DMS53 treated with DMSO at 0.1 percent for 48 hours (cell line): ENCODE results near the gene IRX4.
"Not testable (repeated sequence)": the region's sequence is repeated elsewhere in the genome, so short reads cannot be mapped to it uniquely, and the experiment has no call there.

Experiments used
- DNase-seq: peaks from one replicate; lab custom pipeline; 2025; ENCODE audit not compliant: unreplicated experiment; lab: John Stamatoyannopoulos, UW

The IRX4 gene

GRCh38 chr5:1860949-1861348, 21.8 kb downstream of the IRX4 start:
- DNase-seq, result no peak

- DNase-seq, result no peak
These were observed 22.6 kb downstream of the IRX4 start for GRCh38 chr5:1860021-1860610.

DNA sequence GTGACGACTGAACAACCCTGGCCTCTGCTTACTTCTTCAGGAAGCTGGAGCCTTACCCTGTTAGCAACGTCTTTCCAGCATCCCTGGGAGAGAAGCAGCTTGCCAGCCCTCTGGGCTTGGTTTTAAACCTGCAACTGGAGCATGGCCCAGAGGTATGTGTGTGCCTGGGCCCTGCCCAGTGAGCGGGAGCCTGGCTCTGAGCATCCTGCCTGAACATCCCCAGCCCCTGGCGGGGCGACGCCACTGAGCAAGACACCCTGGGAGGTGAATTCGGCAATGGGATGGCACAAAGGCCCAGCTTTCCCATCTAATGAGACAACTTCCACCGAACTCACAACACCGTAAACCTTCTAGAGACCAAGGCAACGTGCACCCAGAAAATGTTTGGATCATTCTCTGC, 23.6 kb downstream of the IRX4 start:
- no peak for DNase-seq

GRCh38 chr5:1858436-1858835, 24.3 kb downstream of the IRX4 start:
- no peak for DNase-seq

GRCh38 chr5:1857256-1857600, 25.5 kb downstream of the IRX4 start:
- DNase-seq, result no peak

DNA sequence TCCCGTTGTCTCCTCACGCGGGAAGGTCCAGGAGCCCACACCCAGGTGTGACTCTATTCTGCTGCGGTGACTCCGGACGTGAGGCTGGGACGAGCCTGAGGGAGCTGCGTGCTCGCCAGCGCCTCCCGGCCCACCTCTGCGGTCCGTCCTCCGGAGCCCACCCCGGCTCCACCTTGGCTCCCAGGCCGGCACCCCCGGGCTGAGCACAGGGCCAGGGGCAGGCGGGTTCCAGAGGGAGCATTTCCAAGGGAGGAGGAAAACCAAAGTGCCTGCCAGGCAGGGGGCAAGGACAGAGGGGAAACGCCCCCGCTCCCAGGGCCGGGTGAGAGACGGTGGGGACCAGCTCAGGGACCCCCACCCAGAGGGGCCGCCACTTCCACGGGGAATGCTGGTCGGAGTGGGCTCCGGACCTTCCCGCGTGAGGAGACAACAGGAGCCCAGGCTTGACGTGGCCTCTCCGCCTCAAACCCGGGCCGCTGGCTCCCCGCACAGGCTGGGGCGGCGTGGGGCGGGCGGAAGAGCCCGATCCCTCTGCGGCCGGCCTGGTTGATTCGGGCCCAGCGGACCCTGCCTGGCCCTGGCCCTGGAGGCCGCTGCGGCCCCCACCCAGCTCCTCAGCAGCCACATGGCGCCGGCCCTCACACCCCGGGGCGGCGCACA, 26.0 kb downstream of the IRX4 start:
- DNase-seq, result no peak

GRCh38 chr5:1855596-1855995, 27.1 kb downstream of the IRX4 start:
- DNase-seq, result no peak

DNA sequence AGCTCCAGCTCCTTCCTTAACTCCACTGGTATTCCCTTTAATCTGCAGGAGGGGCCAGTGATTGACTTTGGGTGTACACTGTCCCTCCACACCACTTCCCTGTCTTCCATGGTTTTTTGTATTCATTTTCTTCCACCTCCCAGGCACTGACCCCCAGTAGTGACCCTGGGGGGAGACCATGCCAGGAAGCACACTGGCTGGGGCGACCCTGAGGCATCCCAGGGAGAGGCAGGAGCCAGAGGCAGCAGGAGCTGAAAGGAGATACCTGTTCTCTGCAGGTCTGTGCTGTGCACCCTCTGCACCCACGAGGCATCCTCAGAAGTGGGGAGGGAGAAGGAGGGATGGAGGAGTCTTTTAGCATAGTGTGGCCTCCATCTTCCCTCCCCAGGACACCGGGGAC, 27.6 kb downstream of the IRX4 start:
- DNase-seq, result no peak

GRCh38 chr5:1853531-1853930, 29.2 kb downstream of the IRX4 start:
- no peak for DNase-seq

DNA sequence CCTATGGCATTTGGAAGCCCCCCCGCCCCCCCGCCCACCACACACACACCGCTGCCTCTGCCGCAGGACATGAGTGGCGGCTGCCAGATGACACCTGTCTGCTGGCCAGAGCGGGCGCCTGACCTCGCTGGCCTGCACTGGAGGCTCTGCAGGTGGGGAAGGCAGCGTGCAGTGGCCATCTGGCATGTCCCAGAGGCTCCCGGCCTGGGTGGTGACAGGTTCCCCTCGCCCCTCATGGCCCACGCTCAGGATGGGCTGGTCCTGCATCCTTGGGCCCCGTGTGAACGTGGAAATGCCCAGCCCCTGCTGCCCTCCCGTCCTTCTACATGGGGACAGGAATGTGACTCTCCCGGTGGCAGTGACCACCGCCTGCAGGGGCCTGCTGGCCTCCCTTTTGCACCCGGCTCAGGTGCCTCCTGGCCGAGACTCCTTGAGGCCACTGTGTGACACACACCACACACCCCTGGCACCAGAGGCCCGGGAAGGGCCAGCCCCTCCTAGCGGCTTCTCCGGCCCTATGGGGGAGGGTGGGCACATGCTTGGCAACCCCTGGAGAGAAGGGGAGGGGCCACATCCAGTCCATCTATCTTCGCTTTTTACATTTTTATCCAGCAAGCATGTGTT, 30.3 kb downstream of the IRX4 start:
- no peak for DNase-seq

DNA sequence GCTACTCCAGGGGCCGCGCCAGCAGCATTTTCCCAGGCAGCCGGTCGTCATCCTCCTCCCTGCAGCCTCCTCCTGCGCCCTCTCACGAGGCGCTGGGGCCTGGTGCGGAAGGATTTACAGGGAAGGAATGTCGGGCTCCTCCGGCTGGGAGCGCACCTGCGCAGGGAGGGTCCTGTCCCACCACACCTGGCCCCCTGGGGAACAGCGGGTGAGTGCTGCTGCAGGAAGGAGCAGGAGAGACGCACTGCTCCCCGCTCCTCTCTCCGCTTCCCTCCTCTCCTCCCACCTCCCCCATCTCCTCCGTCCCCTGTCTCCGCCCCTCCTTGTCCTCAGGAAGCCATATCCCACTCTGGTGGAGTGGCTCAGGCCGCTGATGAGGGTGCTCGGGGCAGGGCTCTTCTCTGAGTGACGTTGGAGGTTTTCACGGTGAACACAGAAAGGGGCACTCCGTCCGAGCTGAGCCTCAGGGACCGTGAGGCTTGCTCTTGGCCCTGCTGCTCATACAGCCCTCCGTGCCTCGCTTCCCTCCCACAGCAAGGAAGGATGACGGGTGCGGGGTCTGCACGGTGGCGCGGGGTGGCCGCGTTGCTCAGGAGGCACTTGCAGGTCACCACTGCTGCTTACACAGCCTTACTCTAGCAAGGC, 31.3 kb downstream of the IRX4 start:
- no peak for DNase-seq

DNA sequence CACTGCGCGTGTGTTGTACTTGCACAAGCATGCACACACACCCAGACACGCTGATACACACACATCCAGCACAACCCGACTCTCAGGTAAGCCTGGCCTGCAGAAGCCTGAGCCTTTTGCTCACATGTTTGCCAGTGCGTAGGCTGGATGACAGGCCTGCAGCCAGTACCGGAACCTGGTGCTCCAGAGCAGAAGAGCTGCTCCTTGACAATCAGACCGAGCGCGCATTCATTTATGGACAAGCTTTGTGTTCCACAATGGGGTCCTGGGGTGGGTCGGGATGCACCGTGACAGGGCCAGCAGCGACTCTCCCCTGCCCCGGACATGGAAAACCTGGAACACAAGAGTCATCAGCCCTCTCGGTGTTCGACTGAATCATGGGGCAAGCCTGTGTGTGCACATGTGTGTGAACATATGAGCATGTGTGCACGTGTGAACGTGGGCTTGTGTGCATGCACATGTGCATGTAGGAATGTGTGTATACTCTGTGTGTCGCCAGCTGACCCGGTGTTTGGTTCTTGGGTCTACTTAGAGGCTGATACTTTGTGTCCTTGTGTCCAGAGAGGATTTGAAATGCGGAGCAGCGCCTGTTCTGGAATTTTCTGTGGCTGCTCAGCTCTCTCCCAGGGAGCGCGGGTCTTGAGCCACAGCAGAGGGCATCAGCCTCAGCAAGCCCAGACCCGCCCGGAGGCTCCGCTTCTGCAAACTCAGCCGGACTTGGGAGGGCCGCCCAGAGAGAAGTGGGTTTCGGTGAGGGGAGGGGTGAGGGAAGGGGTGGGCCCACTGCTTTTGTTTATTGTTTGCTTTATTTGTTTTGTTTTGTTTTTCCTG, 32.2 kb downstream of the IRX4 start:
- no peak for DNase-seq

DNA sequence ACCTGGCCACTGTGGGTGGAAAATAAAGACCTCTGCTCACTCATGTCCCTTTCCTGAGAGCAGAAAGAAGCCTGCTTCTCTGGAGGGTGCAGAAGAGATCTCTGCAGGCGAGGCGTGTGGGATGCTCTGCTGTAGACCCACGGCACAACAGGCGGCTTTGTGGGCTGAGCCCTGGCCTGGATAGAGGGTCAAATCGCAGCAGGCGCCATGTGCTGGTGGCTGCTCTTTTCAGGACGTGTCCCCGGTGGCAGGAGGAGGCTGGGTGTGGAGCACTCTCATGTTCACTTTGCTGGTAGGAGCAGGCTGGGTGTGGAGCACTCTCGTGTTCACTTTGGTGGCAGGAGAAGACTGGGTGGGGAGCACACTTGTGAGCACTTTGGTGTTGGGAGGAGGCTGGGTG, 35.1 kb downstream of the IRX4 start:
- DNase-seq, result no peak

DNA sequence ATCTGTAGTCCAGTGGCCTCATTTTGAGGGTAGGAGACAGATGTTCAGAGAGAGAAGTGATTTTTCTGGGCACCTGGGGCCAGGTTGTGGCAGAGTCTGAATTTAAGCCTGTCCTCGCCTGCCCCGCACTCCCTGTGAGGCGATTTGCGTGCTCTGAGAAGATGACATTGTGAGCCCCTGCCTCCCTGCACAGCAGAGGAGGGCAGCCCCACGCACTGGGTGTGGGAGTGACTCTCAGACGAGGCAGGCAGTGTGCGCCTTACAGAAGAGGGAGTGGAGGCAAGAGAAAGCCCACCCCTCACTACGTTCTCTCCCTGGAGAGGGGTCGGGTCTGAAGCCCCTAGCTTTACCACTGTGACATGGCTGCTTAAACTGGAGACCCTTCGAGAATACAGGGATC, 35.7 kb downstream of the IRX4 start:
- no peak for DNase-seq

- no peak for DNase-seq
These were observed 36.1 kb downstream of the IRX4 start for GRCh38 chr5:1846583-1846982.

DNA sequence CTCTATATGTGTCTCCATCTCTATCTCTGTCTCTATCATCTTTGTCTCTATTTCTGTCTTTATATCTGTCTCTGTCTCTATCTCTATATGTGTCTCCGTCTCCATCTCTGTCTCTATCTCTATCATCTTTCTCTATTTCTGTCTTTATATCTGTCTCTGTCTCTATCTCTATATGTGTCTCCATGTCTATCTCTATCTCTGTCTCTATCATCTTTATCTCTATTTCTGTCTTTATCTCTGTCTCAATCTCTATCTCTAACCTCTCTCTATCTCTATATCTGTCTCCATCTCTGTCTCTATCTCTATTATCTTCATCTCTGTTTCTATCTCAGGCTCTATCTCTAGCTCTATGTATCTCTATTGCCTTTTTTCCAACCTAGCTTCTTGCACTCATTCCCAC, 37.0 kb downstream of the IRX4 start:
- DNase-seq, result no peak

- no peak for DNase-seq
These were observed 37.9 kb downstream of the IRX4 start for GRCh38 chr5:1844708-1845436.

DNA sequence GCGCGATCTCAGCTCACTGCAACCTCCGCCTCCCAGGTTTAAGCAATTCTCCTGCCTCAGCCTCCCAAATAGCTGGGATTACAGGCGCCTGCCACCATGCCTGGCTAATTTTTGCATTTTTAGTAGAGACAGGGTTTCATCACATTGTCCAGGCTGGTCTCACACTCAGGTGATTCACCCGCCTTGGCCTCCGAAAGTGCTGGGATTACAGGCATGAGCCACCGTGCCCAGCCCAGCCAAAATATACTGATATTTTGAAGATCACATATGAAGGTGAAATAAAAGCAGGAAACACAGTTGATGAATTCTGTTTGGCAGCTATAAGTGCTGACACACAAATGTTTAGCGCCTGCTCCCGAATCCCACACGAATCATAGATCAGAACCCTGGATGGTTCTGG, 39.0 kb downstream of the IRX4 start:
- not testable (repeated sequence) for DNase-seq

DNA sequence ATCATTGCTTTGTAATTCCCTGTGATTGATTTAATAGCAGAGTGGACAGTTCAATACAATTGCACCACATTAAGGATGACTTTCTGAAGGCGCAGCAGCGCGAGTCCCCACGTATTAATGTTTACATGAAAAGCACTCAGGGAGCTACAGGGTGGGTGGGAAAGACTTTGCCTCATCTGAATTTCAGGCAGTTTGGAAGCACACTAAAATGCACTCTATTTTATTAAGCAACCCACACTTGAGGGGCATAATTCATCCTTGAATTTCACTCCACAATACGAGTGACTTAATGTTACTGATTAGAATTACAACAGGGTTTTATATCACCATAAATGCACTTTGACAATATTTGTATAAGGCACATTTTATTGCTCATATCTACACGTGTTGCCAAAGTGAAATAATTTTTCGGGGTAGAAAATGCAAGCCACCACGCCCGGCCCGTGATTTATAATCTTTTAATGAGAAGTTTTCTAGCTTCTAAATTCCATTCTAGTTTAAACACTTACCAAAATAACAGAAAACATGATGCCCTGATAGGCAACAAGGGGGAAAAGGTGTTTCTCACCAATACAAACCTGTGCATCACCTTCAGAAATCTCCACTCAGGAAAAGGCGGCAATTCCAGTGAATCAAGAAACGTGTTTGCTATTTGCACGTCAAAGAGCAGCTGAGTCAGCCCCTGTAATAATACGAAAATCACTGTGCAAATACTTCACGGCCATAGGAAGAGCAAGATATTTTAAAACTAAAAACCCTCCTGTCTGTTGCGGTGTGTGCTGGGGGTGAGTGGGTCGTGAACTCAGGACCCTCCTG, 40.5 kb downstream of the IRX4 start:
- DNase-seq, result peak; percentile 10
